ENCODE measurements around the gene LCN1.

- TF ChIP-seq, protein P1, sequence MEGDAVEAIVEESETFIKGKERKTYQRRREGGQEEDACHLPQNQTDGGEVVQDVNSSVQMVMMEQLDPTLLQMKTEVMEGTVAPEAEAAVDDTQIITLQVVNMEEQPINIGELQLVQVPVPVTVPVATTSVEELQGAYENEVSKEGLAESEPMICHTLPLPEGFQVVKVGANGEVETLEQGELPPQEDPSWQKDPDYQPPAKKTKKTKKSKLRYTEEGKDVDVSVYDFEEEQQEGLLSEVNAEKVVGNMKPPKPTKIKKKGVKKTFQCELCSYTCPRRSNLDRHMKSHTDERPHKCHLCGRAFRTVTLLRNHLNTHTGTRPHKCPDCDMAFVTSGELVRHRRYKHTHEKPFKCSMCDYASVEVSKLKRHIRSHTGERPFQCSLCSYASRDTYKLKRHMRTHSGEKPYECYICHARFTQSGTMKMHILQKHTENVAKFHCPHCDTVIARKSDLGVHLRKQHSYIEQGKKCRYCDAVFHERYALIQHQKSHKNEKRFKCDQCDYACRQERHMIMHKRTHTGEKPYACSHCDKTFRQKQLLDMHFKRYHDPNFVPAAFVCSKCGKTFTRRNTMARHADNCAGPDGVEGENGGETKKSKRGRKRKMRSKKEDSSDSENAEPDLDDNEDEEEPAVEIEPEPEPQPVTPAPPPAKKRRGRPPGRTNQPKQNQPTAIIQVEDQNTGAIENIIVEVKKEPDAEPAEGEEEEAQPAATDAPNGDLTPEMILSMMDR (optimal IDR thresholded peaks at IDR 0.05 in 1 of 3, IDR thresholded peaks at IDR 0.05 in 1 of 3, conservative IDR thresholded peaks at IDR 0.05 in 1 of 3; ENCODE audit: extremely low read depth in 1 of 3, insufficient read depth in 2 of 3, low read length in 3 of 3), result no peak
- TF ChIP-seq EZH2 (IDR thresholded peaks at IDR 0.05; ENCODE audit: low read length), result no peak
These were observed 29.5 kb upstream of the LCN1 start for GRCh38 chr9:135491764-135492163.
